H1 (cell line): ENCODE measurements around the gene ATP6V0A4. TPM values are rescaled to one million over a fixed set of nuclear protein-coding genes. Genes with fewer than 3 reads are reported as not detected.

Experiments
- CTCF ChIA-PET: fragments of 300-600 bp; sonication (Branson Sonifier 250); formaldehyde crosslinking; loops from one replicate; lab custom pipeline; 2021; ENCODE audit not compliant: partially characterized antibody; lab: Charles Lee
- POLR2A ChIA-PET: fragments of 300-600 bp; sonication (Branson Sonifier 250); formaldehyde crosslinking; loops from one replicate; lab custom pipeline; 2021; ENCODE audit warnings: inconsistent platforms; ENCODE audit not compliant: partially characterized antibody; lab: Charles Lee
- DNase-seq, 2 experiments: peaks; one replicate each; pipeline versions ENCODE4 v3.0.0 to v3.0.0-alpha.2; 2010 to 2022; ENCODE audit warnings: low spot score in 2 of 2, low read depth in 1 of 2, mixed read lengths in 1 of 2
- FAIRE-seq: peaks from 2 replicates; lab custom pipeline; 2011; peaks lifted over from hg19 to GRCh38; lab: Jason Lieb, UNC
- H2AFZ ChIP-seq: 2 replicates; pipeline ENCODE4 v1.8.1; 2012; ENCODE audit warnings: low read length, inconsistent platforms
- H2AK5ac ChIP-seq: 2 replicates; pipeline ENCODE4 v1.6.1; 2013; ENCODE audit warnings: low read depth, low read length
- H2BK120ac ChIP-seq: replicated peaks from 2 replicates; pipeline ENCODE3; 2013; ENCODE audit warnings: low read depth, low read length, inconsistent platforms
- H2BK12ac ChIP-seq: 2 replicates; pipeline ENCODE4 v1.6.1; 2013; ENCODE audit warnings: low read depth, low read length
- H2BK15ac ChIP-seq: 2 replicates; pipeline ENCODE4 v1.6.1; 2013; ENCODE audit warnings: low read length
- H2BK20ac ChIP-seq: 2 replicates; pipeline ENCODE4 v1.6.1; 2013; ENCODE audit warnings: low read length
- H2BK5ac ChIP-seq: 2 replicates; pipeline ENCODE4 v1.6.1; 2013; ENCODE audit warnings: low read depth, low read length
- H3K14ac ChIP-seq: 2 replicates; pipeline ENCODE4 v1.6.1; 2013; ENCODE audit warnings: inconsistent platforms; ENCODE audit not compliant: insufficient read length
- H3K18ac ChIP-seq: 2 replicates; pipeline ENCODE4 v1.6.1; 2013; ENCODE audit warnings: low read length; ENCODE audit errors: extremely low read depth
- H3K23ac ChIP-seq: 2 replicates; pipeline ENCODE4 v1.6.1; 2013; ENCODE audit warnings: inconsistent platforms; ENCODE audit not compliant: insufficient read length
- H3K23me2 ChIP-seq: 2 replicates; pipeline ENCODE4 v1.6.1; 2013; ENCODE audit warnings: low read depth, low read length
- H3K27ac ChIP-seq: 2 replicates; pipeline ENCODE4 v1.6.1; 2011; ENCODE audit warnings: low read depth, low read length, inconsistent platforms
- H3K27me3 ChIP-seq, 4 experiments: replicated peaks in 1 of 4; 1 replicate in 1 of 4; 2 replicates in 3 of 4; pipeline versions ENCODE4 v1.6.1 to v1.8.1; 2011 to 2013; ENCODE audit warnings: low read length in 3 of 4, mild to moderate bottlenecking in 3 of 4, inconsistent platforms in 2 of 4, mixed read lengths in 2 of 4, moderate library complexity in 1 of 4; ENCODE audit not compliant: control insufficient read depth in 3 of 4, insufficient read depth in 3 of 4; ENCODE audit errors: extremely low read depth in 1 of 4
- H3K36me3 ChIP-seq, 4 experiments: 2 replicates each; pipeline versions ENCODE4 v1.6.1 to v1.8.1; 2011 to 2013; ENCODE audit warnings: mild to moderate bottlenecking in 4 of 4, low read length in 3 of 4, moderate library complexity in 2 of 4, control low read depth in 1 of 4, inconsistent platforms in 1 of 4; ENCODE audit not compliant: insufficient read depth in 4 of 4, control insufficient read depth in 2 of 4
- H3K4ac ChIP-seq: replicated peaks from 2 replicates; pipeline ENCODE3; 2013; ENCODE audit warnings: low read length, low read depth, mixed read lengths, inconsistent platforms; ENCODE audit not compliant: insufficient read length
- H3K4me1 ChIP-seq, 4 experiments: replicated peaks in 1 of 4; 1 replicate in 1 of 4; 2 replicates in 3 of 4; pipeline versions ENCODE4 v1.6.1 to v1.8.1; 2011 to 2013; ENCODE audit warnings: low read length in 3 of 4, inconsistent platforms in 2 of 4, mixed read lengths in 1 of 4; ENCODE audit not compliant: insufficient read depth in 4 of 4, control insufficient read depth in 3 of 4
- H3K4me2 ChIP-seq, 2 experiments: 2 replicates each; pipeline versions ENCODE4 v1.6.1 to v1.8.1; 2011 to 2013; ENCODE audit warnings: low read depth in 2 of 2, low read length in 2 of 2, control low read depth in 1 of 2, inconsistent platforms in 1 of 2, mild to moderate bottlenecking in 1 of 2; ENCODE audit not compliant: insufficient read depth in 1 of 2
- H3K4me3 ChIP-seq, 4 experiments: fragments of 200-600, 300-600 bp in 1 of 4; sonication (generic), shearing (Covaris generic), sonication (Bioruptor Twin) in 1 of 4; 2 replicates each; pipeline versions ENCODE4 v1.5.1 to v1.8.1; 2011 to 2016; ENCODE audit warnings: low read length in 4 of 4, low read depth in 3 of 4, control low read depth in 2 of 4, inconsistent platforms in 2 of 4, mild to moderate bottlenecking in 2 of 4, mixed read lengths in 1 of 4, moderate library complexity in 1 of 4; ENCODE audit not compliant: insufficient read depth in 2 of 4; ENCODE audit errors: extremely low read depth in 1 of 4
- H3K56ac ChIP-seq: replicated peaks from 2 replicates; pipeline ENCODE3; 2013; ENCODE audit warnings: low read depth, mild to moderate bottlenecking, mixed read lengths, low read length, inconsistent platforms; ENCODE audit not compliant: insufficient read length
- H3K79me1 ChIP-seq: 2 replicates; pipeline ENCODE4 v1.6.1; 2013; ENCODE audit warnings: low read depth, low read length, control low read depth
- H3K79me2 ChIP-seq, 2 experiments: 2 replicates each; pipeline versions ENCODE4 v1.6.1 to v1.8.1; 2012 to 2013; ENCODE audit warnings: low read length in 2 of 2, mild to moderate bottlenecking in 2 of 2, inconsistent platforms in 1 of 2; ENCODE audit not compliant: insufficient read depth in 2 of 2, control insufficient read depth in 1 of 2
- H3K9ac ChIP-seq, 4 experiments: replicated peaks in 1 of 4; 1 replicate in 1 of 4; 2 replicates in 3 of 4; pipeline versions ENCODE4 v1.6.1 to v1.8.1; 2011 to 2013; ENCODE audit warnings: low read depth in 3 of 4, low read length in 3 of 4, control low read depth in 2 of 4, mild to moderate bottlenecking in 2 of 4, moderate library complexity in 2 of 4, inconsistent platforms in 1 of 4; ENCODE audit errors: extremely low read depth in 1 of 4
- H3K9me3 ChIP-seq, 2 experiments: 2 replicates each; pipeline versions ENCODE4 v1.6.1 to v1.8.1; 2012 to 2013; ENCODE audit warnings: mild to moderate bottlenecking in 2 of 2, moderate library complexity in 2 of 2, control low read depth in 1 of 2, inconsistent platforms in 1 of 2, low read depth in 1 of 2, low read length in 1 of 2, mixed read lengths in 1 of 2; ENCODE audit not compliant: insufficient read depth in 2 of 2
- H4K20me1 ChIP-seq, 2 experiments: replicated peaks in 1 of 2; 2 replicates each; pipeline versions ENCODE3 to v1.8.1; 2011 to 2013; ENCODE audit warnings: inconsistent platforms in 2 of 2, low read length in 2 of 2, mild to moderate bottlenecking in 1 of 2; ENCODE audit not compliant: insufficient read depth in 2 of 2, control insufficient read depth in 1 of 2
- H4K5ac ChIP-seq: 2 replicates; pipeline ENCODE4 v1.6.1; 2013; ENCODE audit warnings: low read length, low read depth, mixed read lengths, inconsistent platforms; ENCODE audit not compliant: insufficient read length
- H4K8ac ChIP-seq: 2 replicates; pipeline ENCODE4 v1.8.0; 2013; ENCODE audit warnings: mild to moderate bottlenecking, moderate library complexity, low read length, inconsistent platforms; ENCODE audit not compliant: insufficient read depth; ENCODE audit errors: extremely low read depth
- H4K91ac ChIP-seq: replicated peaks from 2 replicates; pipeline ENCODE3; 2013; ENCODE audit warnings: low read length, mixed read lengths, inconsistent platforms; ENCODE audit not compliant: insufficient read length
- CBX5 ChIP-seq: fragments of 300-800, 300-1000 bp; sonication (generic); IDR thresholded peaks from 2 replicates; pipeline ENCODE4 v1.7.1; 2016; ENCODE audit warnings: antibody characterized with exemption, low read length, low read depth
- CEBPB ChIP-seq: IDR thresholded peaks from 2 replicates; pipeline ENCODE4 v1.6.1; 2012; ENCODE audit warnings: low read depth, low read length
- E2F6 ChIP-seq: IDR thresholded peaks from 2 replicates; pipeline ENCODE4 v1.6.1; 2012; ENCODE audit warnings: inconsistent platforms
- EZH2 ChIP-seq: fragments of 200-600 bp; sonication (generic); IDR thresholded peaks from 2 replicates; pipeline ENCODE4 v1.7.1; 2012; ENCODE audit warnings: low read depth, mild to moderate bottlenecking, moderate library complexity, low read length, inconsistent platforms; ENCODE audit not compliant: severe bottlenecking
- GABPA ChIP-seq: IDR thresholded peaks from 2 replicates; pipeline ENCODE4 v1.6.1; 2011; ENCODE audit warnings: mild to moderate bottlenecking, low read length, moderate library complexity, borderline replicate concordance; ENCODE audit not compliant: insufficient read depth
- GTF2F1 ChIP-seq: IDR thresholded peaks from 2 replicates; pipeline ENCODE4 v1.6.1; 2012; ENCODE audit warnings: low read depth, low read length, improper control_type of control experiment, borderline replicate concordance
- HDAC2 ChIP-seq, 2 experiments: fragments of 300-600 bp in 1 of 2; sonication (generic) in 1 of 2; IDR thresholded peaks; 2 replicates each; pipeline ENCODE4 v1.6.1; 2011 to 2012; ENCODE audit warnings: low read depth in 2 of 2, low read length in 2 of 2, mild to moderate bottlenecking in 2 of 2, moderate library complexity in 2 of 2, borderline replicate concordance in 1 of 2, inconsistent platforms in 1 of 2
- HDAC6 ChIP-seq: IDR thresholded peaks from one replicate; pipeline ENCODE4 v1.7.1; 2012; ENCODE audit warnings: low read depth, mild to moderate bottlenecking, inconsistent platforms, low read length, moderate library complexity
- JUND ChIP-seq: IDR thresholded peaks from 2 replicates; pipeline ENCODE4 v1.6.1; 2011; ENCODE audit warnings: mild to moderate bottlenecking, improper control_type of control experiment, low read length
- POU5F1 ChIP-seq: IDR thresholded peaks from 2 replicates; pipeline ENCODE4 v1.6.1; 2011; ENCODE audit warnings: low read depth, mild to moderate bottlenecking, low read length, moderate library complexity
- SIN3A ChIP-seq, 2 experiments: IDR thresholded peaks in 1 of 2; conservative IDR thresholded peaks in 1 of 2; 2 replicates each; pipeline ENCODE4 v1.6.1; 2011 to 2012; ENCODE audit warnings: low read length in 2 of 2, improper control_type of control experiment in 1 of 2, low read depth in 1 of 2, mild to moderate bottlenecking in 1 of 2
- SRF ChIP-seq: IDR thresholded peaks from 2 replicates; pipeline ENCODE4 v1.6.1; 2011; ENCODE audit warnings: mild to moderate bottlenecking, low read depth, low read length, moderate library complexity
- TAF1 ChIP-seq: IDR thresholded peaks from 2 replicates; pipeline ENCODE4 v1.6.1; 2011; ENCODE audit warnings: mild to moderate bottlenecking, low read depth, low read length
- WGBS, 2 experiments: shearing (Covaris generic) in 1 of 2; methylation state at CpG; one replicate each; pipeline versions ENCODE4 v1.1.6 to v1.1.7; 2013 to 2015; ENCODE audit warnings: low lambda C conversion rate in 2 of 2, mixed read lengths in 2 of 2, inconsistent platforms in 1 of 2, low coverage in 1 of 2, missing lambda C conversion rate in 1 of 2; ENCODE audit not compliant: insufficient replicate concordance in 2 of 2, insufficient coverage in 1 of 2, insufficient read length in 1 of 2; ENCODE audit errors: extremely low coverage in 1 of 2, missing lambda C conversion rate in 1 of 2; 5-methylcytosine and 5-hydroxymethylcytosine counted together
- polyA plus RNA-seq, 7 experiments: library from polyadenylated mRNA; depleted of rRNA in 3 of 7; stranded (reverse) in 5 of 7; unstranded in 2 of 7; fragments of >200 nt in 5 of 7; fragments of 200-250 nt in 2 of 7; gene quantifications; 1 replicate in 5 of 7; 2 replicates in 1 of 7; 4 replicates in 1 of 7; pipeline versions ENCODE4 v1.2.1 to v1.2.3, GENCODE V29; 2011 to 2013; ENCODE audit warnings: missing spikeins in 2 of 7, mixed read lengths in 2 of 7
- total RNA-seq: library from RNA; stranded (reverse); fragmentation: NEBNext Ultra II Directional; extraction: Animal tissue kit (Norgen Biotek cat#: 25700); gene quantifications from 2 replicates; pipeline ENCODE4 v1.2.1, GENCODE V29; 2021

Gene ATP6V0A4
- total and polyA plus RNA-seq, 2 of the 8 experiments (the other 6 are each of a cell fraction or from before 2014, with no cell fraction given), result 0.47 to 1.6 TPM

DNA sequence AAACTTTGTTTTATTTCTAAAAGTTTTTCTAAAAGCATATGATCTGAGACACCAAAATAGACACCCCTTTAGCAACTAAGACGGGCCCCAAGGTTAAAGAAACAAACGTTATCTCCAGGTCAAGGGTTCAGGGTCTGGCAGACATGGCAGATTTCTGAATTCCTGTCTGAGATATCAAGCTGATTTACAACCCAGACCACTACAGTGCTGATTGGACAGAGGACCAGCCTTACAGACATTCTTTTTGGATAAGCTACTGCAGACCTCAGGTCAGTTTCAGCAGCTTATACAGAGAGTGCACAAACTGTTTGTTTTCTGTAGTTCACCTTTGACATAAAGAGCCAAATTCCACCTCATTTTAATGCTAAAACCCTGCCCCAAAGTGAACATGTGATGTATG is 131.6 kb downstream of the ATP6V0A4 start:
- H4K20me1 ChIP-seq, result no peaks in the 10 kb centered on the region
- H3K23me2 ChIP-seq, result no peaks in the 10 kb centered on the region; the same call in 1 of the 2 replicates
- H3K27me3 ChIP-seq, result no peaks in the 10 kb centered on the region; a peak in 2 of 7 replicates
- H3K79me1 ChIP-seq, result no peaks in the 10 kb centered on the region
- H2BK12ac ChIP-seq, result no peak overlapping the region
- H3K36me3 ChIP-seq, result no peaks in the 10 kb centered on the region
- no peak for FAIRE-seq
- H3K4ac ChIP-seq, result no peak overlapping the region
- 0 out of 2 replicates have a peak overlapping the region, but pooled peaks have one; percentile 15 for H2BK20ac ChIP-seq
- peaks cover 0 to 4% of the 10 kb centered on the region in 2 experiments; a peak in 1 of 4 replicates for H3K9me3 ChIP-seq
- DNase-seq, result no peak
- H3K4me2 ChIP-seq, result no peak overlapping the region
- no peak overlapping the region for H3K23ac ChIP-seq
- peak overlapping the region; percentile 60 for H2AFZ ChIP-seq
- ChIA-PET CTCF (interaction anchor here (0.6 to 2.1 kb wide), 5 partner anchors 9 to 656 kb away, joined by 3 to 9 read pairs (median 3); no protein-coding TSS in a partner anchor), POLR2A (interaction anchor here (1.0 kb wide), 1 partner anchor 78 kb away, joined by 3 read pairs; no protein-coding TSS in a partner anchor)
- no peak overlapping the region for H3K18ac ChIP-seq
- H3K79me2 ChIP-seq, result no peaks in the 10 kb centered on the region
- H3K56ac ChIP-seq, result no peak overlapping the region
- H3K14ac ChIP-seq, result no peak overlapping the region
- peaks cover 7 to 36% (median 19%) of the 10 kb centered on the region in 4 experiments for H3K4me1 ChIP-seq
- H2BK15ac ChIP-seq, result no peak overlapping the region
- H3K27ac ChIP-seq, result no peak overlapping the region
- no peak overlapping the region for H3K4me3 ChIP-seq
- no peak overlapping the region for H2BK5ac ChIP-seq
- H4K91ac ChIP-seq, result peak overlapping the region; percentile 17
- H3K9ac ChIP-seq, result no peak overlapping the region
- no peak overlapping the region for H2BK120ac ChIP-seq
- 75% methylated on average over 2 of the region's 2 CpGs; no CpG with 5 or more reads in 1 of the 2 experiments for whole genome bisulfite sequencing, 2 experiments
- no peak overlapping the region for H4K5ac ChIP-seq
- no peak overlapping the region for H4K8ac ChIP-seq
- H2AK5ac ChIP-seq, result no peak overlapping the region
- no peak for TF ChIP-seq CBX5
- TF ChIP-seq SRF, result no peak
- no peak for TF ChIP-seq SIN3A (conservative IDR thresholded peaks at IDR 0.05 in 1 of 2, IDR thresholded peaks at IDR 0.05 in 1 of 2; ENCODE audit: low read depth in 1 of 2, low read length in 2 of 2)
- no peak for TF ChIP-seq GTF2F1
- no peak for TF ChIP-seq E2F6
- no peak for TF ChIP-seq CEBPB
- TF ChIP-seq GABPA, result no peak
- no peak for TF ChIP-seq TAF1
- no peak for TF ChIP-seq HDAC2 (IDR thresholded peaks at IDR 0.05; ENCODE audit: borderline replicate concordance in 1 of 2, low read depth in 2 of 2, low read length in 2 of 2)
- TF ChIP-seq EZH2, result no peak
- no peak for TF ChIP-seq POU5F1
- TF ChIP-seq JUND, result no peak
- no peak for TF ChIP-seq HDAC6
